Fibroblast of skin of back (primary cell): Measurements from ENCODE around the gene NUDT4.
"Not testable (repeated sequence)": the region's sequence is repeated elsewhere in the genome, so short reads cannot be mapped to it uniquely, and the experiment has no call there.

ENCODE experiments used
- DNase-seq: peaks from one replicate; pipeline ENCODE4 v3.0.0-alpha.2; 2013

Gene NUDT4

DNA sequence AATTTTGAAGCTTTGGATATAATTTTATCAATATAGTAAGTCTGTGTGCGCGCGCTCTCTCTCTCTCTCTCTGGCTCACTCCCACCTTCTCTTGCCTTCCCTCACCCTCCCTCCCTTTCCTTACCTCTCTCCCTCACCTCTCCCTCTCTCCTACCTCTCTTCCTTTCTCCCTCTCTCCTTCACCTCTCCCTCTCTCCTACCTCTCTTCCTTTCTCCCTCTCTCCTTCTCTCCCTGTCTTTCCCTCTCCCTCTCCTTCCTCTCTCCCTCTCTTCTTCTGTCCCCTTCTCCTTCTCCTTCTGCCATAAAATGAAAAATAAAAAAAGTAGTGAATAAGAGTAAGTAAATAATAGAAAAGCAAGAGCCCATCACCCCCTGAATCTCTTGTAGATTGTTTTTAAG, 9.0 kb upstream of the NUDT4 start:
- no peak for DNase-seq

DNA sequence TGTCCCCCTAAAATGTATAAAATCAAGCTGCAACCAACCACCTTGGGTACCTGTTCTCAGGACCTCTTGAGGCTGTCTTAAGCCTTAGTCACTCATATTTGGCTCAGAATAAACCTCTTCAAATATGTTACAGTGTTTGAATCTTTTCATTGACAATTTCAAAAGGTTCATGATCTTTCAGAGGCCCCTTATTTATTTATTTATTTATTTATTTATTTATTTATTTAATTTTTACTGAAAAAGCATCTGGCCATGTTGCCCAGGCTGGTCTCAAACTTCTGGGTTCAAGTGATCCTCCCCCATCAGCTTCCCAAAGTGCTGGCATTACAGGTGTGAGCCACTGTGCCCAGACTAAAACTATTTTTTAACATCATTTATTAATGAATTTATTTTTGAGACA, 8.2 kb upstream of the NUDT4 start:
- DNase-seq, result no peak

GRCh38 chr12:93370947-93371346, 6.8 kb upstream of the NUDT4 start:
- DNase-seq, result no peak

DNA sequence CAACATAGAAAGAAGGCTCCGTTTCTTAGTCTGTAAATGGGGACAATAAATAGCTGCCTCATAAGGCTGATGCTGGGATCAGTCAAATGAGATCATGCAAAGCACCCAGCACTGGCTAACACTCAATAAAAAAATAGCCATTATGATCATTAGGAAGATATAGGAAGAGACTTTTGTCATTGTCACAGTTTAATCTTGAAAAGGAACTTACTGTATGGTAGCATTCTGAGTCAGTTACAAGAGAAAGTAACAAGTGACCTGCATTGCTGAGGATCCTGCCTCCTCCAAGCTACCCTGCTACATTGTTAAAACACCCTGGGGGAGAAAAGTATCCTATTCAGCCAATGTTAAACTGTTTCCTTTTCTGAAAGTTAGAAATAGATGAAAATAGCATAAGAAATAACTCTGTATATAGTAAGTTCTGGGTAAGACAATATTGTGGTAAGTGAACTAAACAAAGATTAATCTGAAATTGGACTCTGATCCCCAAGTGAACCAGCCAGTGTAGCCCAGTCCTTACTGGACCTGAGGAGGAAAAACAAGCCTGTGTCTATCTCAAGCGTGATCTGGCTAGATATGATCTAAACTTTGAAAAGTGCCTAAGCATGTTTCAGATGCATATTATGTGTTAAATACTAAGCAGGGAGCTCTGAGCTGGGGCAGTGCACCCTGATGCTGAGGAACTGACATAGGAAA, 3.6 kb upstream of the NUDT4 start:
- no peak for DNase-seq

DNA sequence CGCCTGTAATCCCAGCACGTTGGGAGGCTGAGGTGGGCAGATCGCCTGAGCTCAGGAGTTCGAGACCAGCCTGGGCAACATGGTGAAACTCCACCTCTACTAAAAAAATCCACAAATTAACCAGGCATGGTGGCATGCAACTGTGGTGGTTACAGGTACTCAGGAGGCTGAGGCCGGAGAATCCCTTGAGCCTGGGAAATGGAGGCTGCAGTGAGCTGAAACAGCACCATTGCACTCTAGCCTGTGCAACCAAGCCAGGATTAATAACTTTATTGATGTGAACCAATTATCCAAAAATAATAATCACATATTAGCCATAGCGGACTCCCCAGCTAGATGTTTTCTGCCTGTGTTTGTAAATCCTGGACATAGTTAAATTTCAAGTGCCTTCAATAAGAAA, 1.8 kb upstream of the NUDT4 start:
- DNase-seq, result no peak

- DNase-seq, result no peak
Measured at GRCh38 chr12:93376436-93377251, 1.1 kb upstream of the NUDT4 start.

DNA sequence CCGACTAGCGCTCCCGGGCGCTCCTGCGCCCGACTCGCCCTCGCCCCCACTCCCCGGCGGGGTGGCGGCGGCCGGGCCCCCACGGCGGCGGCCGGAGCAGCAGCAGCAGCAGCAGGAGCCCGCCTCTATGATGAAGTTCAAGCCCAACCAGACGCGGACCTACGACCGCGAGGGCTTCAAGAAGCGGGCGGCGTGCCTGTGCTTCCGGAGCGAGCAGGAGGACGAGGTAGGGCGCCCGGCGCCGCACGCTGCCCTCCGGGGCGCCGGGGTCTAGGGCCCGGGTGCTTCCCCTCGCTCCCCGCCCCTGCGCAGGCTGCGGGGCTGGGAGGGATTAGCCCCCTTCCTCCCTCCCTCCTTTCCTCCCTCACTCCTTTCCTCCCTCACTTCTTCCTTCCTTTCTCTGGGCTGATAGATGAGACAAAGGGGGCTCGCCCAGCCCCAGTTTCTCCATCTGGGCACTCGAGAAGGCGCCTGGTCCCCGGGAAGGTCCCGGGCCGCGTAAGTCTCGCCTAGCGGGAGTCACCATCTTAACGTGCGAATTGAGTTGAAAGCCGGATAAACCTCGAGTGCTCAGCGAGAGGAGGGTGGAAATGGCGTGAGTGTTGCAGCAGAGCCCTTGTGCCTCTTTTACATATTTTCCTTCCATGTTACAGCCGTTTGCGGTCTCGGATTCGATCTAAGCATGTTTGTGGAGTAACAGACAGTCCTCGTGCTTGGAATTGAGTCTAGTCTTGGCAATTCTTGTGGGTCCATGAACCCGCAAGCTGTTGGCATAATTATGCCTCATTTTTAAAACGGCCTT, 672 bp downstream of the NUDT4 start:
- peak; percentile 79 for DNase-seq

- no peak for DNase-seq
Measured at GRCh38 chr12:93378998-93379325, 1.2 kb downstream of the NUDT4 start.

DNA sequence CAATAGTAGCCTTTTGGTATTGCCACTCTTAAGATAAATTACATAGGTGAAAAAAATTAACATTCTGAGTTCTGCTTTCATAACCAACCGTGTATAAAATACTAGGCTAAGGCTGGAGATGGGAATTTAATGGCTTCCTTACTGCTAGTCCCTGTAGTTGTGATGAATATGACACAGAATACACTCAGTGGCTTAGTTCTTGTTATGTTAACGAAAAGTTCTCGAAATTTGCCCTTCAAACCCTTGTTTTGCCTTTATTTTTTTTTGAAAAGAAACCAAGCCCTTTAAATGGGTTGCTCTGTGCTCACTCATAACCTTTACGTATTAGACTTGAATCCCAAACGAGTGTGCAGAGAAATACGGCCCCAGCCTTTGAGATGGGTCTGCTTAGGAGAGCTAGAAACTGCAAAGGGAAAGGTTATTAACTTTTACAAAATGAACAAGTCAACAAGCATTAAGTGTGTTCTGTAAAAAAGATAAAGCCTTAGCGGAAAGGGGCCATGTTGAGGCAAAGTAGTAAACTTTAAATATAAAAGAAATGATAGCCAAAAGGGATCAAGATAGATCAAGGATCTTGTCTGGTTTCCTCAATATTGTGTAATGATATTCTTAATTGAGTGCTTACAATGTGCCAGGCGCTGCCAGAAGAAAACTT, 1.7 kb downstream of the NUDT4 start:
- DNase-seq, result peak; percentile 14

GRCh38 chr12:93379981-93380361, 2.2 kb downstream of the NUDT4 start:
- DNase-seq, result no peak

DNA sequence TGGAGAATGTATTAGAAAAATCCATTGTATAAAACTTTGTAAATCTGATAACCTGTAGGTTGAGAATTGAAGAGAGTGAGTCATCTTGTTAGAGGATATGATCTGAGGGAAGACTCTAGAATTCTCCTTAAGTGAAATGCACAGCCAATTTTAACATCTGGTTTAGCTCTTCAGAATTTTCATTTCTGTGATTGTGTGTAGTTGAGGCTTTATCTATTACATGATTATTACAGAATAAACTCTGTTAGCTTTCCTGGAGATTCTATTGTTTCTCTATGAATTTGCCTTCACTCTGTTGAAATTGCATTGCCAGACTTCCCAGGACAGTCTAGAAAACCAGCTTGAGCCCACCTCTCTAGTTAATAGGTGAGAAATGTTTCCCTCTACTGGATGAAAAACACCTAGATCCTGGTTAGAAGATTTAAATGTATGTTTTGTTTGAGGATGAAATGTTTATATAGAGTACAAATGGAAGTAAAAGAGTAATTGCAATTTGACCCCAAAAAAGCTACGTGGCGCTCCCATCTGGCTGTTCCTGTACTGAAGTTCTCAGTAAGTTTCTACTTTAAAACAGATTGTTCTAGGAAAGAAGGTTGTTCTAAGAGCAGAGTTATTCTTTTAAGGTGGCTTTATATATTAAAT, 2.9 kb downstream of the NUDT4 start:
- peak; percentile 28 for DNase-seq

DNA sequence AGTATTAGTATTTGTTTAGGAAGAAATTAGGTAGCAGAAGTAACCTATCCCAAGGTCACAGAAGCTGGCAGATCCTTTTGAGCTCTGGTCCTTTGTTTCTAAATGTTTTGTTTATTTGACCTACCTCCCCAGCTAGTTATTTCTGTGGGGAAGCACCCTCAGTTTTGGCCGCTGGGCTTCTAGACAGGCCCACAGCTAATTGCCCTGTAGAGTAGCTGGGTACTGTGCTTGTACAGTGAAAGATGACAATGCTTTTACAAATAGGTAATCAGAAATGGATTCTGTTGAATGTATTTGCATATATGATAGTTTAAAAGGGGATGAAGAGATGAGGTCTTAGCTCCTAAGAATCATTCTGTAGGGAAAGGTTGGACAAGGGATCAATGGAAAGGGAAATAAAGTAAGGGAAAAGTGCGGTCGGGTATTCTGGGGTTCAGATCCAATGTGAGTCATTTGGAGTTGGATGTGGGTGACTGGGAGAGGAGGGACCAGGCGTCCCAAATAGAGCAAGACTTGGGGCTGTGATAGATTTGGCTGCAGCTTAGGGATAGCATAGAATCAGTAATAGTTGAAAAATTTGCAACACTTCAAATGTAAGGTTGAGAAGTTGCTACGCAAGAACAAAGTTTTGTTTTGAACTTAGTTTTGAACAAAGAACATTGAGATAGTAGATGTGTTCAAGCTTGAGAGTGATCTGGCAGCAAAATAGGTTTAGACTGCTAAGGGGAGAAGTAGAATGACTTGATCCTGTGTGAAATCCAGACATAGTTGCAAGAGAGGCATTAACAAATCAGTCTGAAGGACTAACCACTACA, 3.6 kb downstream of the NUDT4 start:
- no peak for DNase-seq

- DNase-seq, result not testable (repeated sequence)
Measured at GRCh38 chr12:93381976-93382437, 4.3 kb downstream of the NUDT4 start.

DNA sequence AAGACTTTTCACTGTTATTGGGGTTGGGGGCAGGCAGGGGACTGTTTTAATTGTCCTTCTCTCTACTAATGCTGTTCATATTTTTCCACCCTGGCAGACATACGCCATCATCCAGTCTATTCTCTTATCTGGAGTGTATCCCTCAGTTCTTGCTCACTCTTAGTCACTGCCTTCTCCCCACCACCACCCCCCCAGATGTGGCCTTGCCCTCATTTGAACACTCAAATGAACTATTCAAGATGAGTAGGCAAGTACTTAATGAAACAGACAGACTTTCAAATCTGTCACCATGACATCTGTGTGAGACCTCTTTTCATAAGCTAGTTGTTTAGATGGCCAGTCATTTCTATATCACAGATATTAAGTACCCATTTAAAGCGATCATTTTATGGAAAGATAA, 10.1 kb downstream of the NUDT4 start:
- peak; percentile 71 for DNase-seq

GRCh38 chr12:93390031-93390430, 12.3 kb downstream of the NUDT4 start:
- no peak for DNase-seq

DNA sequence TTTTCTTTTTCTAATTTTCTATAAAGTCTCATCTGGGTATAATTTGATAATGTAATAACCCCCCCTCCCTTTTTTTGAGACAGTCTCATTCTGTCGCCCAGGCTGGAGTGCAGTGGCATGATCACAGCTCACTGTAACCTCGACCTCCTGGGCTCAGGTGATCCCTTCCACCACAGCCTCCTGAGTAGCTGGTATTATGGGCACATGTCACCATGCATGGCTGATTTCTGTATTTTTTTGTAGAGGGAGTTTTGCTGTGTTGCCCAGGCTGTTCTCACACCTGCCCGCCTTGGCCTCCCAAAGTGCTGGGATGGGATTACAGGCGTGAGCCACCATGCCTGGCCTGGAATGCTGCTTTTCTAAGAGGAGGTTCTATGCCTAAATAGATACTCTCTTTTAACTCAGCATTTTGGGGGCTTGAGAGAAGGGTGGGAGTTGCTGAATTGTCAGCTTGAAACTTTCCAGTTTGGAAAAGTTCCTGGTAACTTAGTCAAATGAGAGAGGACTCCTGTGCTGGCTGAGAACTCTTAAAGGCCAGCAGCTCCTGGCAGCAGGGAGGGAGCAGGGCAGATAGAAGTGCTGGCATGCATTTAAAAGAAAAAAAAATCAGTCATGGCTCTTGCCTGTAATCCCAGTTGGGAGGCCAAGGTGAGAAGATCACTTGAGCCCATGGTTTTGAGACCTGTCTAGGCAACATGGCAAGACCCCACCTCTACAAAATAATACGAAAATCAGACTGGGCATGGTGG, 13.0 kb downstream of the NUDT4 start:
- DNase-seq, result no peak

GRCh38 chr12:93393425-93393824, 15.7 kb downstream of the NUDT4 start:
- DNase-seq, result no peak

DNA sequence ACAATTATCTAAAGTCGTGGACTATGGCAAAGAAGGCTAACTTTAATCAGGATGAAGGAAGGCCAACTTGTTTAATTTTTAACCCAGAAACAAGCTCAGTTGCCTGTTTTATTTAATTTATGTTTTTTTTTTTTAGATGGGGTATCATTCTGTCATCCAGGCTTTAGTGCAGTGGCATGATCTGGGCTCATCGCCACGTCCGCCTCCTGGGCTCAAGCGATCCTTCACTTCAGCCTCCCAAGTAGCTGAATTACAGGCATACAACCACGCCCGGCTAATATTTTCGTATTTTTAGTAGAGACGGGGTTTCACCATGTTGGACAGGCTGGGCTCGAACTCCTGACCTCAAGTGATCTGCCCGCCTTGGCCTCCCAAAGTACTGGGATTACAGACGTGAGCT, 19.7 kb downstream of the NUDT4 start:
- DNase-seq, result no peak

DNA sequence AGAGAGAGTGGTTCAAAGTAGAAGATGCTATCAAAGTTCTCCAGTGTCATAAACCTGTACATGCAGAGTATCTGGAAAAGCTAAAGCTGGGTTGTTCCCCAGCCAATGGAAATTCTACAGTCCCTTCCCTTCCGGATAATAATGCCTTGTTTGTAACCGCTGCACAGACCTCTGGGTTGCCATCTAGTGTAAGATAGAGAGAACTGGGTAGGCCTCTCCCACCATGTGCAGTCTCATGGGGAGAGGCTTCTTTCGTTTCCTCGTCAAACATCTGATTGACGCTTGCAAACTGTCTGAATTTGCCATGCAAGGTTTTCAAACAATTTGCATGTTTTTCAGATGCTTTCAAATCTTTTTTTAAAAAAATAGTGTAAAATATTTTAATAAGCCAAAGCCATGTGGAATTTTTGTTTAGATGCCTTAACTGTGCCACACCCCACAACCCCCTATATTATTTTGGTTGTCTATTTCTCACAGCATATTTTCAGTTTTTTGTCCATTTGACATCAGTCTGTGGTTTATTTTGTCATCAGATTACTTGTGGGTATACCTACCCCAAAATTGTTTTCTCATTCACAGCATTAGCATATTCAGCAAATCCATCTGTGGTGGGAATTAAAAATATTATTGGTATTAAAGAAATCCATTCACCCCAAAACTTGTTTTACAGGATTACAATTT, 21.6 kb downstream of the NUDT4 start:
- not testable (repeated sequence) for DNase-seq
